Measurements from ENCODE around the gene NOS1AP. TPM values are rescaled to one million over a fixed set of nuclear protein-coding genes. Genes with fewer than 3 reads are reported as not detected.
A peak's percentile ranks its signal among the peaks of the same experiment; 100 is the strongest.
"Not testable (repeated sequence)": the region's sequence is repeated elsewhere in the genome, so short reads cannot be mapped to it uniquely, and the experiment has no call there.

Gene NOS1AP
- total RNA-seq, 1 experiment from 2014 or later = 0.17 TPM

- no peak for DNase-seq (ENCODE audit: low spot score)
These were observed 336.3 kb downstream of the NOS1AP start for GRCh38 chr1:162405800-162406199.

GRCh38 chr1:162406811-162407210, 337.3 kb downstream of the NOS1AP start:
- no peak for DNase-seq (ENCODE audit: low spot score)

GRCh38 chr1:162407539-162407938, 338.0 kb downstream of the NOS1AP start:
- no peak for DNase-seq (ENCODE audit: low spot score)

GRCh38 chr1:162412002-162412401, 342.5 kb downstream of the NOS1AP start, which contains the start of gene SH2D1B:
TSS of gene SH2D1B (minus strand) at chr1:162412136. CDS start at chr1:162412016, 120 bp downstream.
- DNase-seq (ENCODE audit: low spot score) = peak; percentile 24

DNA sequence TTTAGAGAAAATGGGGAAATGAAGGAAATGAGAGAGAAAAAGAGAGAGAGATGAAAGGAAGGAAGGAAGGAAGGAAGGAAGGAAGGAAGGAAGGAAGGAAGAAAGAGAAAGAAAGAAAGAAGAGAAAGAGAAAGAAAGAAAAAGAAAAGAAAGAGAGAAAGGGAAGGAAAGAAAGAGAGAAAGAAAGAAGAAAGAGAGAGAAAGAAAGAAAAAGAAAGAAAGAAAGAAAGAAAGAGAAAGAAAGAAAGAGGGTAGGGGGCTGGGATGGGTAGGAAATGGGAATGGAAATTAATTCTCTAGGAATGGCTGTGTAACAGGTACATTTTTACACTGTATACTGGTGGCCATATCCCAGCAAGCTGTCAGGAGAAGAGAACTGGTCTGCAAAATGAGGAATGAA, 346.7 kb downstream of the NOS1AP start:
- DNase-seq (ENCODE audit: low spot score) = no peak

DNA sequence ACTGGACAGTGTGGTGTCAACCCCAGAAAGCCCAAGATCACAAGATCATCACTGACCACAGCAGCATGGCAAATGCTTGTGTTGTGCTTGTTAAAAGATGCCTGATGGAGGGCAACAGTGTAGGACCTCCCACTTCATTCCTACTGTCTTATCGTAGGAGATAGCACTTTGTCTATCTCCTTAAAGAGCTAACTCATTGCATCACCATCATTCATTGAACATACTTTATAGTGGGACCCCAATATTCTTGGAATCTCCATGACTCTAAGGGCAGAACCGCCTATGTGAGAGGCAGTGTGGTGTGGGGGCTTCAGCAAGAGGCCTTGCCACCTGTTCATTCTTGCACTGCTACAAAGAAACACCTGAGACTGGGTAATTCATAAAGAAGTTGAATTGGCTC, 347.4 kb downstream of the NOS1AP start:
- DNase-seq (ENCODE audit: low spot score) = no peak

DNA sequence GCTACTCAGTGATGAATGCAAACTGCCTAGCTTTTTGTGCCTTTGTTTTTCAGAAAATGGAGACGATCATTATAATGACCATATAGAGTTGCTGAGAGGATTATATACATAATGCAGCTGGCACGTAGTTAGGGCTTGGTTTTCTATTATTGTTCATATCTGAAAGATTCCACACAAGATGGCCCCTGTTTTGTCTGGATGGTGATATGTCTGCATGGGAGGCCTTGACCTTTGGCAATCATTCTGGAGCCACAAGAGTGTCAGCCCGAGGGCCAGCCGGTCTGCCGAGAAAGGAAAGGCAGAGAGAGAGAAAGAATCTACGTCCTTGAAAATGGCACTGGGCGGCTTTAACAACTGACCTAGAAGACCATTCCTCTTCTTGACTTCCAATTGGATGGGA, 348.2 kb downstream of the NOS1AP start:
- no peak for DNase-seq (ENCODE audit: low spot score)

- DNase-seq (ENCODE audit: low spot score) = not testable (repeated sequence)
These were observed 349.1 kb downstream of the NOS1AP start for GRCh38 chr1:162418584-162418983.

DNA sequence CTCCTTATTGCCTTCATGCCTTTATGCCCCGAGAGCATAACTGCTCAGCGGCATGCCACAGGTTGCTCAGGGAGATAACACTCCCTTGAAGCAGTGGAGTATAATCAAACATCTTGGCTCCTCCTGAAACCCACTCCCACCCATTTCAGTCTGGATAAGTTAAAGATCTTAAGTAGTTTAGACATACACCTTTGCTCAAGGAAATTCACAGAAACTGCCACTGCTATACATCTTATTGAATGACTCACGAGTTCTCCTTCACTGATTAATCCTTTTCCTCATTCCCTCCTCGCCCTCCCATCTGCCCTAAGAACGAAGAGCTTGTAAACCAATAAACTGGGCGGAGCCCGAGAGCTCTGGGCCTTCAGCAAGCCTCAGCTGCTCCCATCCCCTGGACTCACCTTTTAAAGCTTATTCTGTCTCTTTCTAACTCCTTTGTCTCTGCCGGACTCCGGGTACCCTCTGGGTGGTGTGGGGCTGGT, 350.0 kb downstream of the NOS1AP start:
- not testable (repeated sequence) for DNase-seq (ENCODE audit: low spot score)

Other genes with a start within 250 kb of the NOS1AP start
- 0.55 and 2.1 TPM in 2 replicates for gene OLFML2B, start 45.8 kb upstream of the NOS1AP start, total RNA-seq (2014; rRNA removed; shearing (Covaris generic))

All from H4 (cell line).